HG02763 (cell line): ENCODE results near the gene GBF1.
A peak's percentile ranks its signal among the peaks of the same experiment; 100 is the strongest.
"Not testable (repeated sequence)": the region's sequence is repeated elsewhere in the genome, so short reads cannot be mapped to it uniquely, and the experiment has no call there.

Experiments used
- ATAC-seq: cut with Tn5 transposase; IDR thresholded peaks from one replicate; pipeline ENCODE4 v1.9.1; 2021; ENCODE audit warnings: mild to moderate bottlenecking, moderate library complexity; ENCODE audit not compliant: unreplicated experiment

Gene GBF1, protein sequence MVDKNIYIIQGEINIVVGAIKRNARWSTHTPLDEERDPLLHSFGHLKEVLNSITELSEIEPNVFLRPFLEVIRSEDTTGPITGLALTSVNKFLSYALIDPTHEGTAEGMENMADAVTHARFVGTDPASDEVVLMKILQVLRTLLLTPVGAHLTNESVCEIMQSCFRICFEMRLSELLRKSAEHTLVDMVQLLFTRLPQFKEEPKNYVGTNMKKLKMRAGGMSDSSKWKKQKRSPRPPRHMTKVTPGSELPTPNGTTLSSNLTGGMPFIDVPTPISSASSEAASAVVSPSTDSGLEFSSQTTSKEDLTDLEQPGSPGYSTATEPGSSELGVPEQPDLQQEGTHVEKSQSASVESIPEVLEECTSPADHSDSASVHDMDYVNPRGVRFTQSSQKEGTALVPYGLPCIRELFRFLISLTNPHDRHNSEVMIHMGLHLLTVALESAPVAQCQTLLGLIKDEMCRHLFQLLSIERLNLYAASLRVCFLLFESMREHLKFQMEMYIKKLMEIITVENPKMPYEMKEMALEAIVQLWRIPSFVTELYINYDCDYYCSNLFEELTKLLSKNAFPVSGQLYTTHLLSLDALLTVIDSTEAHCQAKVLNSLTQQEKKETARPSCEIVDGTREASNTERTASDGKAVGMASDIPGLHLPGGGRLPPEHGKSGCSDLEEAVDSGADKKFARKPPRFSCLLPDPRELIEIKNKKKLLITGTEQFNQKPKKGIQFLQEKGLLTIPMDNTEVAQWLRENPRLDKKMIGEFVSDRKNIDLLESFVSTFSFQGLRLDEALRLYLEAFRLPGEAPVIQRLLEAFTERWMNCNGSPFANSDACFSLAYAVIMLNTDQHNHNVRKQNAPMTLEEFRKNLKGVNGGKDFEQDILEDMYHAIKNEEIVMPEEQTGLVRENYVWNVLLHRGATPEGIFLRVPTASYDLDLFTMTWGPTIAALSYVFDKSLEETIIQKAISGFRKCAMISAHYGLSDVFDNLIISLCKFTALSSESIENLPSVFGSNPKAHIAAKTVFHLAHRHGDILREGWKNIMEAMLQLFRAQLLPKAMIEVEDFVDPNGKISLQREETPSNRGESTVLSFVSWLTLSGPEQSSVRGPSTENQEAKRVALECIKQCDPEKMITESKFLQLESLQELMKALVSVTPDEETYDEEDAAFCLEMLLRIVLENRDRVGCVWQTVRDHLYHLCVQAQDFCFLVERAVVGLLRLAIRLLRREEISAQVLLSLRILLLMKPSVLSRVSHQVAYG (N-terminal part only)

GRCh38 chr10:102245082-102245931 lies at the start of gene GBF1:
Gene GBF1, plus strand, starts transcription at chr10:102245532. Its CDS starts 13,407 bp downstream, at chr10:102258939.
- peak; percentile 81 for ATAC-seq

- no peak for ATAC-seq
Measured at GRCh38 chr10:102196893-102197292, 48.4 kb upstream of the GBF1 start.

DNA sequence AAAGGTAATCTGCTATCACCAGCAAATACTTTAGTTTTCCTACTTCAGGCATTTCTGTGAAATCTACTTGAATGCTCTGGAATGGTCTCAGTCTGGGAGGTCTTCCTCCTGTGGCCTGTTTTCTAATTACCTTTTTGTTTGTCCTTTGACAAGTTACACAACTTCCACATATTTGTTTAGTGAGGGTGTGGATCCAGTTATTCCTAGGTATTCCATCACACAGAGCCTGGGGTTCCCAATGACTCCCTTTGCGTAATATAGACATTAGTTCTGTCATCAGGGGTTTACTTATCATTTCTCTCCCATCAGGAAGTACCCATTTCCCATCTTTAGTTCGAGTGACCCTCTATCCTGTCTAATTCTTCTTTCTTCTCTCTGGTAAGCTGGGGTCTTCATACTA lies 47.3 kb upstream of the GBF1 start:
- no peak for ATAC-seq

DNA sequence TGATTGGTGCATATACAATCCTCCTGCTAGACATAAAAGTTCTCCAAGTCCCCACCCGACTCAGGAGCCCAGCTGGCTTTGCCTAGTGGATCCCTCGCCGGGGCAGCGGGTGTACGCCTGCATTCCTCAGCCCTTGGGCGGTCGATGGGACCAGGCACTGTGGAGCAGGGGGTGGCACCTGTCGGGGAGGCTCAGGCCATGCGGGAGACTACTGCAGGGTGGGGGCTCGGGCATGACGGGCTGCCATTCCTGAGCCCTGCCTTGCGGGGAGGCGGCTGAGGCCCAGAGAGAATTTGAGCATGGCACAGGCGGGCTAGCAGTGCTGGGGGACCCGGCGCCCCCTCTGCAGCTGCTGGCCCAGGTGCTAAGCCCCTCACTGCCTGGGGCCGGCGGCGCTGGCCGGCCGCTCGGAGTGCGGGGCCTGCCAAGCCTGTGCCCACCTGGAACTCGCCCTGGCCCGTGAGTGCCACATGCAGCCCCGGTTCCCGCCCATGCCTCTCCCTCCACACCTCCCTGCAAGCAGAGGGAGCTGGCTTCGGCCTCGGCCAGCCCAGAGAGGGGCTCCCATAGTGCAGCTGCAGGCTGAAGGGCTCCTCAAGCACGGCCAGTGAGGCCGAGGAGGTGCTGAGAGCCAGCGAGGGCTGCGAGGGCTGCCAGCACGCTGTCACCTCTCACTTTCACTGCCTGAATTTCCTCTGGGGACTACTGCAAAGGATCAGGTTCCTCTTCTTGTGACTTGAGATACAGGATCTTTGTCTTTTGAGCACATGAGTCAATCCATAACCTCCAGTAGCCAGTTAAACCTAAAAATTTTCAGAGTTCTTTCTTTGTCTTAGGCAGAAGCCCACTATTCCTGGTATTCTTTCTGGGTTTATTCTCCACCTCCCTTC lies 44.3 kb upstream of the GBF1 start:
- no peak for ATAC-seq

GRCh38 chr10:102202386-102202785 lies 42.9 kb upstream of the GBF1 start:
- no peak for ATAC-seq

DNA sequence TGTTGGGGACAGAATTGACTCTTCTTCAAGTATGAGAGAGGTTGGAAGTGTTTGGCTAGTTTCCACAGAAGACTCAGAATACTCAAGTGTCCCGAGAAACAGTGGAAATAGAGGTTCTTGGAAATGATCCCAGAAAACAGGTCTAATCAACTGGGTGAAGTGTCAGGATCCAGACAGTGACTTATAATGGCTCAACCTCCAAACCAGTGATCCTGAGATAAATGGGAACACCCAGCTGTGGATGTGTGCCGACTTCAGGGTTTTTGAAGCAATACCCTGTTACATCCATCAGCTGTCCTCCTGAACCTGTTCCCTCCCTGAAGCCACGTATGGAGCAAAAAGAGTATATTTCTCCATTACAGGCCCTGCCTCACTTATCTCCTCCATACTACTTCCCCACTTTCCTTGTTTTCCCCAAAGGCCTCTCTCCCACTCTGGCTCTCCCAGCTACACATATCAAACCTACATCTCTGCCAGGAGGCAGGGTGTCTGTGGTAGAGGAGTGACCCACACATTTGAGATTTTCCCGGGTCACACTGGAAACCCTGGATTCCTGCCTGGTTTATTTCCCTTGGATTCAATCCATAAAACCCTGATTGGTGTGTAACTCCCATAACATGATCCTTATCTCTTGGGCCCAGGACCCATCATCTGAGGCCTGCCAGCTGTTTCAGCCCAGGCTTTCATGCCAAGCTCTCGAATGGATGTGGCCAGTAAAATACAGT lies 36.9 kb upstream of the GBF1 start:
- ATAC-seq = no peak

- ATAC-seq = no peak
Measured at GRCh38 chr10:102211615-102212299, 33.6 kb upstream of the GBF1 start.

GRCh38 chr10:102213599-102213998 lies 31.7 kb upstream of the GBF1 start:
- not testable (repeated sequence) for ATAC-seq

DNA sequence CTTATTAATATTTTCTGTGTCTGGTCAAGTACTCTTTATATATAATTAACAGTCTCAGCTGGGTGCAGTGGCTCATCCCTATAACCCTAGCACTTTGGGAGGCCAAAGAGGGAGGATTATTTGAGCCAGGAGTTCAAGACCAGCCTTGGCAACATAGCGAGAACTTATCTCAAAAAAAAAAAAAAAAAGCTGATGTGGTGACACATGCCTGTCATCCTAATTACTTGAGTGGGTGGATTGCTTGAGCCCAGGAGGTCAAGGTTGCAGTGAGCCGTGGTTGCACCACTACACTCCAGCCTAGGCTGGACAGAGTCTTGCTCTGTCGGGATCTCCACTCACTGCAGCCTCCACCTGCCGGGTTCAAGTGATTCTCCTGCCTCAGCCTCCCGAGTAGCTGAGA lies 26.0 kb upstream of the GBF1 start:
- no peak for ATAC-seq

GRCh38 chr10:102220612-102221011 lies 24.7 kb upstream of the GBF1 start:
- ATAC-seq = no peak

GRCh38 chr10:102222797-102223196 lies 22.5 kb upstream of the GBF1 start:
- no peak for ATAC-seq

DNA sequence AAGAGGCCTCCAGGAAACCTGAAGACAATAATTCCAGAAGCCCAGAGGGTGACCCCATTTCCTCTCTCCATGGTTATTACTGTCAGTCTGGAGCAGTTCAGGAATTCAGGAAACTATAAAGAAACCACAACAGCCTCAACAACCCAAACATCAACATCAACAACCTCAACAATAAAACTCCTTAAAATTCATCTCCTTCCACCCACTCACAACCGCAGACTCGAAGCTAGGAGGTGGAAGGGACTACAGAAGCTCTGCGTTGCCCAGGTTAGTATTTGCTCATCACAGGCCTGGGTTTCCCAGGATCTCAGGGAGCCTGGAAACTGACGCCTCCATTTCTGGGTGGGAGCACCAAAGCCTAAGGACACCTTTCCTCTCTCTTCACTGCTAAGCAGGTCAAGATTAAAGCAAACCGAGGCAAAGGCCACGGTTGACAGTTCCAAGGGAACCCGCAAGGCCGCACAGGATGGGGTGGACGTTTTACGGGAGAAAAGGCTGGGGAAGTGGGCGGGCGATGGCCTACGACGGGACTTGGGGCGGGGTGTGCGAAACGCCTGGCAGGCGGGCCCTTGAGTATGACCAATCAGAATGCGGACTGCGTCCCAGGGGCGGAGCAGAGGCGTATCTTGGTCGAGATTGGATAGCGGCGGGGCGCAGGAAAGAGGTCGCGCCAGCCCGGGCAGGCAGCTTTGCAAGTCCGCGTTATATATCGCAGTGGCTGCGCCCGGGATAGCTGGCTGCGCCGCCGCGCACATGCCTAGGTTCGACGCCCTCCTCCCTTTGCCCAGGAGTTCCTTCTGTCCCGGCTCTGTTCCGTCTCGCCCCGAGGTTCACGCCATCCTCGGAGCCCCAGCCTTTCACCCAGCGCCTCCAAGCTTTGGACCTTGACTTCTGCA lies 19.4 kb upstream of the GBF1 start, which contains the start of gene ELOVL3:
TSS of gene ELOVL3 (plus strand) at position 654 of the 896 bp plus-strand sequence. CDS start 250 bp downstream, outside the sequence.
- ATAC-seq = peak; percentile 77

GRCh38 chr10:102226542-102226870 lies 18.8 kb upstream of the GBF1 start:
- ATAC-seq = no peak

GRCh38 chr10:102227050-102227449 lies 18.3 kb upstream of the GBF1 start:
- no peak for ATAC-seq

DNA sequence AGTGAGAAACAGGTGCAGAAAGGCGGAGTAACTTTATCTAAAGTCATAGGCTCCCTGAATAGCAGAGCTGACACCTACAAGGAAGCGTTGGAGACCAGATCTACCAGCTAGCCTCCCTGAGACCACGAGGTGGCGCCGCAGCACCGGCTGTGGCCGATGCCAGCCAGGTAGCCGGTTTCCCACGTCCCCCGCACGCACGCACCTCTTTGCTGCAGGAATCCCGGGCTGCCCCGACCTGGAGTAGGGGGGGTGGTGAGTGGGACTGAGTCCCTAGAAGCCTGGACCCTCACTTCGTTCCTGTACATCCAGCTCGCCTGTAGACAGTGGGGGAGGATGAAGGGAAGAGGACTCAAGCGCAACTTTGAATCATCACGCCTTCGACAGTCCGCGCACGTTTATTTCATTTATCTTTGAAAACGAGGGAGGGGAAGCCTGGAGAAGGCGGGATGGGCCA lies 15.5 kb upstream of the GBF1 start:
- ATAC-seq = peak; percentile 41

- no peak for ATAC-seq
Measured at GRCh38 chr10:102230264-102230860, 15.0 kb upstream of the GBF1 start.
